Measurements from ENCODE around the gene DNAJC5G.
"Not testable (repeated sequence)": the region's sequence is repeated elsewhere in the genome, so short reads cannot be mapped to it uniquely, and the experiment has no call there.

The DNAJC5G gene

GRCh38 chr2:27296481-27296880 is 21.2 kb downstream of the DNAJC5G start:
- Histone ChIP-seq H3K27me3 (replicated peaks; ENCODE audit: control insufficient read depth, insufficient read depth, low read length, poor library complexity, severe bottlenecking) (no peaks in the 10 kb centered on the region), H3K4me1 (ENCODE audit: control insufficient read depth, insufficient read depth, low read length, poor library complexity, severe bottlenecking) (no peaks in the 10 kb centered on the region), H3K9me3 (ENCODE audit: control insufficient read depth, low read length) (no peaks in the 10 kb centered on the region), H3K4me3 (ENCODE audit: insufficient read depth, low read depth, low read length, poor library complexity, severe bottlenecking) (no peak overlapping the region), H3K36me3 (ENCODE audit: control insufficient read depth, insufficient read depth, low read length) (no peaks in the 10 kb centered on the region), H3K27ac (ENCODE audit: insufficient read depth, low read length, poor library complexity, severe bottlenecking) (no peak overlapping the region)
- no peak for DNase-seq

- Histone ChIP-seq H3K36me3 (ENCODE audit: control insufficient read depth, insufficient read depth, low read length) (no peaks in the 10 kb centered on the region), H3K9me3 (ENCODE audit: control insufficient read depth, low read length) (no peaks in the 10 kb centered on the region), H3K4me3 (ENCODE audit: insufficient read depth, low read depth, low read length, poor library complexity, severe bottlenecking) (no peak overlapping the region), H3K4me1 (ENCODE audit: control insufficient read depth, insufficient read depth, low read length, poor library complexity, severe bottlenecking) (no peaks in the 10 kb centered on the region), H3K27ac (ENCODE audit: insufficient read depth, low read length, poor library complexity, severe bottlenecking) (no peak overlapping the region), H3K27me3 (replicated peaks; ENCODE audit: control insufficient read depth, insufficient read depth, low read length, poor library complexity, severe bottlenecking) (no peaks in the 10 kb centered on the region)
- DNase-seq: no peak
These were observed 22.0 kb downstream of the DNAJC5G start for GRCh38 chr2:27297195-27297594.

DNA sequence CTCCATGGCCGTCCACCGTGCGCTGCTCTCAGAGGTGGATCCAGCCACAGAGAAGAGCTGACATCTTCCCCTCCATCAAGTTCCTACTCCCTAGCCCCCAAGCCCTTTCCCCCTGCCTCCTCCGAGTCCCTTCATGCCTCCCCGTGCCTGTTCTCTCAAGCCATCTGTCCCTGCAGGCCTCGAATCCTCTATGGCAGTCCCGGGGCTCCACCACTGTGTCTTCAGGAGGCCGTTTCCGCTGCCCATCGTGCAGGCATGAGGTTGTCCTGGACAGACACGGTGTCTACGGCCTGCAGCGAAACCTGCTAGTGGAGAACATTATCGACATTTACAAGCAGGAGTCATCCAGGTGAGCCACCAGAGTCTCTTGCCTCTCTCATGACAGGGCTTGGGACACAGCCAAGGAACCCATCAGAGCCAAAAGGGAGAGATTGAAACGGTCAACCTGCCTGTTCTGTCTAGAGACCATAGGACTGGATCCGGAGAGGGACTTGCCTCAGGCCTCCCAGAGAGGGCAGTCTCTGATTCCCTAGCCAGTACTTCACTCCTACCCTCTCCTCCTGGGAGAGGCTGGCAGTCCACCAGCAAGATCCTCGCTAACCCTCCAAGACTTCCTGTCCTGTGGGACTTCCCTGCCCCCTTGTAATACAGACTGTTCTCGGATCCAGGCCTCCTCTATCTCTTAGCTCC is 23.3 kb downstream of the DNAJC5G start:
- no peak for DNase-seq
- no peaks in the 10 kb centered on the region for H3K27me3 ChIP-seq (replicated peaks; ENCODE audit: control insufficient read depth, insufficient read depth, low read length, poor library complexity, severe bottlenecking)
- no peak overlapping the region for H3K27ac ChIP-seq (ENCODE audit: insufficient read depth, low read length, poor library complexity, severe bottlenecking)
- no peaks in the 10 kb centered on the region for H3K9me3 ChIP-seq (ENCODE audit: control insufficient read depth, low read length)
- H3K36me3 ChIP-seq (ENCODE audit: control insufficient read depth, insufficient read depth, low read length): no peaks in the 10 kb centered on the region
- H3K4me1 ChIP-seq (ENCODE audit: control insufficient read depth, insufficient read depth, low read length, poor library complexity, severe bottlenecking): no peaks in the 10 kb centered on the region
- no peak overlapping the region for H3K4me3 ChIP-seq (ENCODE audit: insufficient read depth, low read depth, low read length, poor library complexity, severe bottlenecking)

DNA sequence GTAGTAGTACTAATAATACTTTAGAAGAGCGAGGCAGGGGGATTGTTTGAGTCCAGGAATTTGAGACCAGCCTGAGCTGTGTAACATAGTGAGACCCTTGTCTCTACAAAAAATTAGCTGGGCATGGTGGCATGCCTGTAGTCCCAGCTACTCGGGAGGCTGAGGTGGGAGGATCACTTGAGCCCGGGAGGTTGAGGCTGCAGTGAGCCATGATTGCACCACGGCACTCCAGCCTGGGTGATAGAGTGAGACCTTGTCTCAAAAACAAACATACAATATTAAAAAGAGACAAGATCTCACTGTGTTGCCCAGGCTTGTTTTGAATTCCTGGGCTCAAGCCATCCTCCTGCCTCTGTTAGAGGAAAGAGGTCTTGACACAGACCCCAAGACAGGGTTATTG is 25.4 kb downstream of the DNAJC5G start:
- not testable (repeated sequence) for H3K4me3 ChIP-seq (ENCODE audit: insufficient read depth, low read depth, low read length, poor library complexity, severe bottlenecking); H3K27ac ChIP-seq (ENCODE audit: insufficient read depth, low read length, poor library complexity, severe bottlenecking); DNase-seq; H3K9me3 ChIP-seq (ENCODE audit: control insufficient read depth, low read length); H3K27me3 ChIP-seq (replicated peaks; ENCODE audit: control insufficient read depth, insufficient read depth, low read length, poor library complexity, severe bottlenecking); H3K4me1 ChIP-seq (ENCODE audit: control insufficient read depth, insufficient read depth, low read length, poor library complexity, severe bottlenecking); H3K36me3 ChIP-seq (ENCODE audit: control insufficient read depth, insufficient read depth, low read length)

DNA sequence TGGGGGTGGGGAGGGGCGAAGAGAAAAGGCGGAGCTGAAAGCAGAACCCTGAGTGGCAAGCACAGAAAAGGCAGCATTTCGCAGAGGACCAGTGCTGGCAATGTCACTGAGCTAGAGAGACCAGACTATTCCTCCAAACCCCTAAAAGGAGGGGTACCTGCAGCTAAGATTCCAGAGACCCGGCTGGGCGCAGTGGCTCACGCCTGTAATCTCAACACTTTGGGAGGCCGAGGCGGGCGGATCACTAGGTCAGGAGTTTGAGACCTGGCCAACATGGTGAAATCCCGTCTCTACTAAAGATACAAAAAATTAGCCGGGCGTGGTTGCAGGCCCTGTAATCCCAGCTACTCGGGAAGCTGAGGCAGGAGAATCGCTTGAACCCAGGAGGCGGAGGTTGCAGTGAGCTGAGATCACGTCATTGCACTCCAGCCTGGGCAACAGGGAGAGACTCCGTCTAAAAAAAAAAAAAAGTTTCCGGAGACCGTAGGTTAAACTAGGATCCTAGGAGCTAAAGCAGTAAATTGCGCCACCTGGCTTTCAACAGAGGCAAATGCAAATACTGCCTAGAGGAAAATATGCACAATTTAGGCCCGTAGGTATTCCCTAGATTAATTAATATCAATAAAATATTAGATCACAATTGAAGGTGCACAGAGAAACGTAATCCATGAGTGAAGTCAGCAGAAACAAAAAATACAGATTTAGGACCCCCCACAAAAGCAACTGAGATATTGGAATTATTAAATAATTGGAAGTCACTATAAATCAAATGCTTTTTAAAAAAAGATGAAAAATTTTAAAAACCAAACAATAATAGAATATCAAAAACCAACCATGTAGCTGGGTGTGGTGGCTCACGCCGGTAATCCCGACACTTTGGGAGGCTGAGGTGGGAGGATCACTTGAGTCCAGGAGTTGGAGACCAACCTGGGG is 28.1 kb downstream of the DNAJC5G start:
- Histone ChIP-seq H3K4me3 (ENCODE audit: insufficient read depth, low read depth, low read length, poor library complexity, severe bottlenecking) (peak overlapping the region; percentile 37), H3K27me3 (replicated peaks; ENCODE audit: control insufficient read depth, insufficient read depth, low read length, poor library complexity, severe bottlenecking) (peaks cover 14% of the 10 kb centered on the region), H3K4me1 (ENCODE audit: control insufficient read depth, insufficient read depth, low read length, poor library complexity, severe bottlenecking) (peaks cover 11% of the 10 kb centered on the region), H3K9me3 (ENCODE audit: control insufficient read depth, low read length) (no peaks in the 10 kb centered on the region), H3K27ac (ENCODE audit: insufficient read depth, low read length, poor library complexity, severe bottlenecking) (no peak overlapping the region), H3K36me3 (ENCODE audit: control insufficient read depth, insufficient read depth, low read length) (no peaks in the 10 kb centered on the region)
- DNase-seq: peak in 1 of 3 donors; percentile 29

DNA sequence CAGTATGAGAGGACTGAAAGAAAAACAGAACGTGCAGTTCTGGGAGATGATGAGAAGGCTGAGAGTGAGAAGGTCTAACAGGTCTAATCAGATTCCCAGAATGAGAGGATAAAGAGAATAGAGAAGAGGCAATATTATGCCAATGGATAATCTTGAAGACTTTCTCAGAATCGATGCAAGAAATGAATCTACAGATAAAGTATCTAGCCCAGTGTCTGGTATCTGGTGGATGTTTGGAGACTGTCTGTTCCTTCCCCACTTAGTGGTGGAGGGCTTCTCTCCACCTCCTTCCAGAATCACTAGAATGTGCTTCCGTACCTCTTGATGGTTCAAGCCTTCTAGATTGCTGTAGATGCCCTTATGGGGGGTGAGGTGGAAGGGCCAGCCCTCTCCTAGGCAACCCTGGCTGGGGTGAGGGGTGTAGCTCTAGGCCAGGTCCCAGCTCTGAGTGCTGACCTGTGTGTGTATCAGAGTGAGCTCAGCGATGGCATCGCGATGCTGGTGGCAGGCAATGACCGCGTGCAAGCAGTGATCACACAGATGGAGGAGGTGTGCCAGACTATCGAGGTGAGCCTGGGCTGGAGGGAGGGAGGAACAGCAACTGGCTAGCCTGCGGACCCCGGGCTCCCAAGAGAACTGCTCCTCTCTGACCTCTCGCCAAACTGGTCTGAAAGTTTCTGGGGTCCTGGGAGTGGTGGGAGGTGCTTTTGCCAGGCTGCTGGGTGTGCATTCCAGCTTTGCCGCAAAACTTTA is 29.4 kb downstream of the DNAJC5G start:
- H3K36me3 ChIP-seq (ENCODE audit: control insufficient read depth, insufficient read depth, low read length): no peaks in the 10 kb centered on the region
- no peak for DNase-seq
- H3K27ac ChIP-seq (ENCODE audit: insufficient read depth, low read length, poor library complexity, severe bottlenecking): no peak overlapping the region
- no peaks in the 10 kb centered on the region for H3K9me3 ChIP-seq (ENCODE audit: control insufficient read depth, low read length)
- no peak overlapping the region for H3K4me3 ChIP-seq (ENCODE audit: insufficient read depth, low read depth, low read length, poor library complexity, severe bottlenecking)
- H3K27me3 ChIP-seq (replicated peaks; ENCODE audit: control insufficient read depth, insufficient read depth, low read length, poor library complexity, severe bottlenecking): peaks cover 14% of the 10 kb centered on the region
- H3K4me1 ChIP-seq (ENCODE audit: control insufficient read depth, insufficient read depth, low read length, poor library complexity, severe bottlenecking): peaks cover 11% of the 10 kb centered on the region

DNA sequence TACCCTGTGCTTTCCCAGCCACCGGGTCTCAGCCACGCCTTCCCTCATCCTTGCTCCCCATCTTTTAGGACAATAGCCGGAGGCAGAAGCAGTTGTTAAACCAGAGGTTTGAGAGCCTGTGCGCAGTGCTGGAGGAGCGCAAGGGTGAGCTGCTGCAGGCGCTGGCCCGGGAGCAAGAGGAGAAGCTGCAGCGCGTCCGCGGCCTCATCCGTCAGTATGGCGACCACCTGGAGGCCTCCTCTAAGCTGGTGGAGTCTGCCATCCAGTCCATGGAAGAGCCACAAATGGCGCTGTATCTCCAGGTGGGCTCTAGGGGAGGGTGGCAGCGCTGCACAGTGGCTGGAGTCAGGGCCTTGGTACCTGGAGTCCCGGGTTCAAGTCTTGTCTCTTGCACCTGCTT is 30.3 kb downstream of the DNAJC5G start:
- no peak for DNase-seq
- no peaks in the 10 kb centered on the region for H3K9me3 ChIP-seq (ENCODE audit: control insufficient read depth, low read length)

DNA sequence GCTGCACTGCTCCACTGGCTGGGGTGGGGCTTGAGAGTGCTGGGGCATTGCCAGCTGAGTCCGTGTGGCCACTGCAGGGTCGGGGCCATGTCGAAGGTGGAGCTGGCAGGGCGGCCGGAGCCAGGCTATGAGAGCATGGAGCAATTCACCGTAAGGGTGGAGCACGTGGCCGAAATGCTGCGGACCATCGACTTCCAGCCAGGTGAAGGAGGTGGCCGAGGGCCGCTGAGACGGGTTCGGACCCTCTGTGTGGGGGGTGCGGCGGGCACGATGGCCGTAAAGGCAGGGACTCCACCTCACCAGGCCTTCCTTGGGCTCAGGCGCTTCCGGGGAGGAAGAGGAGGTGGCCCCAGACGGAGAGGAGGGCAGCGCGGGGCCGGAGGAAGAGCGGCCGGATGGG is 30.9 kb downstream of the DNAJC5G start:
- Histone ChIP-seq H3K27me3 (replicated peaks; ENCODE audit: control insufficient read depth, insufficient read depth, low read length, poor library complexity, severe bottlenecking) (peaks cover 14% of the 10 kb centered on the region), H3K4me1 (ENCODE audit: control insufficient read depth, insufficient read depth, low read length, poor library complexity, severe bottlenecking) (peaks cover 11% of the 10 kb centered on the region), H3K4me3 (ENCODE audit: insufficient read depth, low read depth, low read length, poor library complexity, severe bottlenecking) (peak overlapping the region; percentile 37), H3K27ac (ENCODE audit: insufficient read depth, low read length, poor library complexity, severe bottlenecking) (no peak overlapping the region), H3K9me3 (ENCODE audit: control insufficient read depth, low read length) (no peaks in the 10 kb centered on the region), H3K36me3 (ENCODE audit: control insufficient read depth, insufficient read depth, low read length) (no peaks in the 10 kb centered on the region)
- no peak for DNase-seq

More for the DNA sequence above, 30.3 kb downstream of the DNAJC5G start:
- Histone ChIP-seq H3K27ac (ENCODE audit: insufficient read depth, low read length, poor library complexity, severe bottlenecking) (no peak overlapping the region), H3K4me3 (ENCODE audit: insufficient read depth, low read depth, low read length, poor library complexity, severe bottlenecking) (no peak overlapping the region), H3K27me3 (replicated peaks; ENCODE audit: control insufficient read depth, insufficient read depth, low read length, poor library complexity, severe bottlenecking) (peaks cover 14% of the 10 kb centered on the region), H3K36me3 (ENCODE audit: control insufficient read depth, insufficient read depth, low read length) (no peaks in the 10 kb centered on the region), H3K4me1 (ENCODE audit: control insufficient read depth, insufficient read depth, low read length, poor library complexity, severe bottlenecking) (peaks cover 11% of the 10 kb centered on the region)

DNA sequence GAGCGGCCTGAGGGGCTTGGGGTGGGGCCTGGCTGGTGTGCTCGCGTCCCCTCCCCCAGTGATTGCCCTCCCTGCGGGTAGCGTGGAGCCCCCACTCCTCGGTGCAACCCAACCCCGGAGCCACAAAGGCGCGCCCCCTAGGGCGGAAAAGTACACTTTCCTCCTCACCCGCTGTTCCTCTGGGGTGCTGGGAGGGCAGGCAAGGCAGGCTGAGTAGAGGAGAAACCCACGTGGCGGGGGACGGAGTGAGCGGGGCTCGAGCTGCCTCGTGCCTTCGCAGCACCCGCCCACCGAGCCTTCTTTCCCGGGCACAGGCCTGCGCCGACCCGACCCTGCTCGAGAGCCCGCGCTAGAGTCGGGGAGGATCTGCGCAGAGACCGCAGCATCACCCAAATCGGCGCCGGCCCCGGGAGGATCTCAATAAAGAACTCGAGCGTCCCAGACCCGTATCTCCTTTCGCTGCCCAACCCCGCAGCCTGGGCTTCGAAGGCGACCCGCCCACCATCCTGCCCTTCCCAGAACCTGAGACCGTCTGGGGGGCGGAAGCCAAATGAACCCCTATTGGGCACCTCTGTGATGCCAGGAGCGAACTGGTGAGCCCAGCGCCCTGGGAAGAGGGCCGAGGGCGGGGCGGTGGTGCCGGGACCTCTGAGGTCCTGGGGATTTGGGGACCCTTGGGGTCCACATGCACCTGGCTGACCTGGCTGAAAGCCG is 31.5 kb downstream of the DNAJC5G start:
- H3K4me1 ChIP-seq (ENCODE audit: control insufficient read depth, insufficient read depth, low read length, poor library complexity, severe bottlenecking): peaks cover 11% of the 10 kb centered on the region
- H3K36me3 ChIP-seq (ENCODE audit: control insufficient read depth, insufficient read depth, low read length): peaks cover 4% of the 10 kb centered on the region
- no peaks in the 10 kb centered on the region for H3K9me3 ChIP-seq (ENCODE audit: control insufficient read depth, low read length)
- no peak for DNase-seq
- H3K27me3 ChIP-seq (replicated peaks; ENCODE audit: control insufficient read depth, insufficient read depth, low read length, poor library complexity, severe bottlenecking): peaks cover 14% of the 10 kb centered on the region
- H3K27ac ChIP-seq (ENCODE audit: insufficient read depth, low read length, poor library complexity, severe bottlenecking): no peak overlapping the region
- H3K4me3 ChIP-seq (ENCODE audit: insufficient read depth, low read depth, low read length, poor library complexity, severe bottlenecking): peak overlapping the region; percentile 37

Data from effector memory CD4-positive, alpha-beta T cell (primary cell).